ENCODE data around the gene MAPK8. TPM values are rescaled to one million over a fixed set of nuclear protein-coding genes. Genes with fewer than 3 reads are reported as not detected.

The MAPK8 gene
- polyA plus RNA-seq, 2 of the 4 experiments (the other 2 are of a cell fraction), result 29.6 to 71.4 TPM

DNA sequence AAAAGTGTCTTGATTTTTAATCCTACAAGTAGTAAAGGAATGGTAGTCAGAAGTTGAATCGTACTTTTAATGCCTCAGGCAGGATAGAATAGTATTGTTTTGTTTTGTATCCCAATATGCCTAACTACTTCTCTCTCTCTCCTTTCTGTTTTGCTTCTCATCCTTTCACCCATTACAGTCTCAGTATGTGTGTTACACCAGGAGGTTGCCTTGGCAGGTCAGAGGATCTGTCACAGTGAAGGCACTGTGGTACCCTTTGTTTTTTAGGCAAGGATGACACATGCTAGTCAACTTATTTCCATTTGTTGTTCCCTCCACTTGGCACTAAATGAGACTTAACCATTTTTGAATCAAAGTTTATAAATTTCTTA lies 94.4 kb downstream of the MAPK8 start:
- Histone ChIP-seq H3K9me3 (no peaks in the 10 kb centered on the region), H3K4me3 (no peak overlapping the region), H3K4me2 (no peak overlapping the region; the same call in 2 of the 3 replicates), H3K4me1 (peaks cover 20% of the 10 kb centered on the region), H3K27ac (no peak overlapping the region)
- DNase-seq (ENCODE audit: low read depth in 1 of 2, low spot score in 1 of 2) (no peak), FAIRE-seq (no peak), ATAC-seq (no peak)
- WGBS (ENCODE audit: missing lambda C conversion rate), result 83% methylated on average over 1 of the region's 1 CpG
- ChIA-PET POLR2A (no interaction called here), CTCF (no interaction called here)
- TF ChIP-seq FOSL2 (IDR thresholded peaks at IDR 0.05) (no peak), FOSL2 (CRISPR knock-in tag; IDR thresholded peaks at IDR 0.05) (no peak), RNF2 (IDR thresholded peaks at IDR 0.05; ENCODE audit: borderline replicate concordance, low read depth) (no peak), RAD21 (conservative IDR thresholded peaks at IDR 0.05 in 1 of 2, IDR thresholded peaks at IDR 0.05 in 1 of 2) (no peak), ZFP36 (IDR thresholded peaks at IDR 0.05; ENCODE audit: borderline replicate concordance, partially characterized antibody) (no peak), RCOR1 (IDR thresholded peaks at IDR 0.05; ENCODE audit: low read depth, low read length) (no peak), EHMT2 (IDR thresholded peaks at IDR 0.05; ENCODE audit: low read depth) (no peak), JUN (IDR thresholded peaks at IDR 0.05) (no peak), KDM5A (IDR thresholded peaks at IDR 0.05) (no peak), HOXB13 (CRISPR knock-in tag; IDR thresholded peaks at IDR 0.05; ENCODE audit: low read depth) (no peak), GATA3 (IDR thresholded peaks at IDR 0.05; ENCODE audit: borderline replicate concordance) (no peak)
- TF ChIP-seq, protein P1, sequence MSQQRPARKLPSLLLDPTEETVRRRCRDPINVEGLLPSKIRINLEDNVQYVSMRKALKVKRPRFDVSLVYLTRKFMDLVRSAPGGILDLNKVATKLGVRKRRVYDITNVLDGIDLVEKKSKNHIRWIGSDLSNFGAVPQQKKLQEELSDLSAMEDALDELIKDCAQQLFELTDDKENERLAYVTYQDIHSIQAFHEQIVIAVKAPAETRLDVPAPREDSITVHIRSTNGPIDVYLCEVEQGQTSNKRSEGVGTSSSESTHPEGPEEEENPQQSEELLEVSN (IDR thresholded peaks at IDR 0.05; ENCODE audit: borderline replicate concordance, low read depth), result no peak

DNA sequence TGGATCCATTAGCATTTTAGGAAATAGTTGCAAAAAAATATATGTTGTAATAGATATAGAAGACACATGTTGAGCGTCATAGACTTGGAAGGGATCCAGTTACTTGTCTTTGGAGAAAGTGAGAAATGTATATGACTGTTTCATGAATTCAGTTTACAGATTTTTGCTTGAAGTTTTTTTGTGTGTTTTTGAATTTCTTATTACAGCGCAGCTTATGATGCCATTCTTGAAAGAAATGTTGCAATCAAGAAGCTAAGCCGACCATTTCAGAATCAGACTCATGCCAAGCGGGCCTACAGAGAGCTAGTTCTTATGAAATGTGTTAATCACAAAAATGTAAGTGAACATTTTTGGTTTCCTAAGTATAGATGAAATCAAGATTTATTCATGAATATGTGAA lies 98.2 kb downstream of the MAPK8 start:
- no peak overlapping the region for H3K27ac ChIP-seq
- H3K4me3 ChIP-seq, result no peak overlapping the region
- no peaks in the 10 kb centered on the region for H3K9me3 ChIP-seq
- 97% methylated on average over 4 of the region's 4 CpGs for WGBS (ENCODE audit: missing lambda C conversion rate)
- ChIA-PET POLR2A (no interaction called here), CTCF (interaction anchor here (0.6 kb wide), 1 partner anchor 1008 kb away, joined by 3 read pairs; no protein-coding TSS in a partner anchor)
- peaks cover 21% of the 10 kb centered on the region for H3K4me1 ChIP-seq
- ATAC-seq (no peak), FAIRE-seq (no peak), DNase-seq (ENCODE audit: low read depth in 1 of 2, low spot score in 1 of 2) (no peak)
- H3K4me2 ChIP-seq, result no peak overlapping the region
- TF ChIP-seq, protein P2, sequence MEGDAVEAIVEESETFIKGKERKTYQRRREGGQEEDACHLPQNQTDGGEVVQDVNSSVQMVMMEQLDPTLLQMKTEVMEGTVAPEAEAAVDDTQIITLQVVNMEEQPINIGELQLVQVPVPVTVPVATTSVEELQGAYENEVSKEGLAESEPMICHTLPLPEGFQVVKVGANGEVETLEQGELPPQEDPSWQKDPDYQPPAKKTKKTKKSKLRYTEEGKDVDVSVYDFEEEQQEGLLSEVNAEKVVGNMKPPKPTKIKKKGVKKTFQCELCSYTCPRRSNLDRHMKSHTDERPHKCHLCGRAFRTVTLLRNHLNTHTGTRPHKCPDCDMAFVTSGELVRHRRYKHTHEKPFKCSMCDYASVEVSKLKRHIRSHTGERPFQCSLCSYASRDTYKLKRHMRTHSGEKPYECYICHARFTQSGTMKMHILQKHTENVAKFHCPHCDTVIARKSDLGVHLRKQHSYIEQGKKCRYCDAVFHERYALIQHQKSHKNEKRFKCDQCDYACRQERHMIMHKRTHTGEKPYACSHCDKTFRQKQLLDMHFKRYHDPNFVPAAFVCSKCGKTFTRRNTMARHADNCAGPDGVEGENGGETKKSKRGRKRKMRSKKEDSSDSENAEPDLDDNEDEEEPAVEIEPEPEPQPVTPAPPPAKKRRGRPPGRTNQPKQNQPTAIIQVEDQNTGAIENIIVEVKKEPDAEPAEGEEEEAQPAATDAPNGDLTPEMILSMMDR (IDR thresholded peaks at IDR 0.05), result no peak
- no peak for TF ChIP-seq SREBF2 (IDR thresholded peaks at IDR 0.05)
- TF ChIP-seq, protein P3, sequence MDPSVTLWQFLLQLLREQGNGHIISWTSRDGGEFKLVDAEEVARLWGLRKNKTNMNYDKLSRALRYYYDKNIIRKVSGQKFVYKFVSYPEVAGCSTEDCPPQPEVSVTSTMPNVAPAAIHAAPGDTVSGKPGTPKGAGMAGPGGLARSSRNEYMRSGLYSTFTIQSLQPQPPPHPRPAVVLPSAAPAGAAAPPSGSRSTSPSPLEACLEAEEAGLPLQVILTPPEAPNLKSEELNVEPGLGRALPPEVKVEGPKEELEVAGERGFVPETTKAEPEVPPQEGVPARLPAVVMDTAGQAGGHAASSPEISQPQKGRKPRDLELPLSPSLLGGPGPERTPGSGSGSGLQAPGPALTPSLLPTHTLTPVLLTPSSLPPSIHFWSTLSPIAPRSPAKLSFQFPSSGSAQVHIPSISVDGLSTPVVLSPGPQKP (IDR thresholded peaks at IDR 0.05; ENCODE audit: low read depth, low read length), result no peak
- TF ChIP-seq MAFK (IDR thresholded peaks at IDR 0.05; ENCODE audit: partially characterized antibody), result no peak
- TF ChIP-seq ESRRA (IDR thresholded peaks at IDR 0.05; ENCODE audit: borderline replicate concordance, low read length), result no peak
- no peak for TF ChIP-seq TP53 (CRISPR knock-in tag; IDR thresholded peaks at IDR 0.05)
- TF ChIP-seq EHF (CRISPR knock-in tag; IDR thresholded peaks at IDR 0.05), result no peak
- TF ChIP-seq HDAC2 (IDR thresholded peaks at IDR 0.05), result no peak
- TF ChIP-seq HOXB5 (CRISPR knock-in tag; IDR thresholded peaks at IDR 0.05), result no peak
- no peak for TF ChIP-seq FOSB (CRISPR knock-in tag; IDR thresholded peaks at IDR 0.05)
- no peak for TF ChIP-seq ZSCAN20 (CRISPR knock-in tag; IDR thresholded peaks at IDR 0.05)
- no peak for TF ChIP-seq CHD2 (IDR thresholded peaks at IDR 0.05; ENCODE audit: low read length, partially characterized antibody)
- no peak for TF ChIP-seq CBX2 (IDR thresholded peaks at IDR 0.05; ENCODE audit: borderline replicate concordance, low read depth)
- no peak for TF ChIP-seq POLR2A (IDR thresholded peaks at IDR 0.05; ENCODE audit: low read length)

Measured in A549 (cell line).